ENCODE data around the gene TMEM225.
"Not testable (repeated sequence)": the region's sequence is repeated elsewhere in the genome, so short reads cannot be mapped to it uniquely, and the experiment has no call there.

The TMEM225 gene

DNA sequence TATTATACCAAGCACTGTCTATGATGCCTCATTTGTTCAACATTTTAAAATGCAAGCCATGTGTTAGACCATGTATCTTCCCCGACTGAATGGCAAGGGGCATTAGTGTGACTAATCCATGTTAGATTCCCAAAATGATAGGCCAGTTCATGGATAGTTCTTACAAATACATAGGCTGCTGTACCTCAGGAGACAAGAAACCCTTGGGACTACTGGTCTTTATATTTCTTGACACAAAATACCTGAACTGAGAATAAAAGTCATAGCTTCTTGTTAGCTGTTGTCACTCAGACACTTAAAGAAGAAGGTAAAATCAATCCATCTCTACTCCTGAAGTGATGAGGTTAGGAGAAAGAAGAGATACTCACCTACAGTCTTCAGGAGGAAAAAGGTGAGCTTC lies 16.4 kb upstream of the TMEM225 start, which contains the start of gene OR8D4:
Gene OR8D4 (plus strand): TSS at position 301 of the 400 bp plus-strand sequence. CDS start 4,265 bp downstream, outside the sequence.
- no peak within 1 kb of the TSS for H3K4me3 ChIP-seq (ENCODE audit: low read depth, low read length)
- TF ChIP-seq, protein P1, sequence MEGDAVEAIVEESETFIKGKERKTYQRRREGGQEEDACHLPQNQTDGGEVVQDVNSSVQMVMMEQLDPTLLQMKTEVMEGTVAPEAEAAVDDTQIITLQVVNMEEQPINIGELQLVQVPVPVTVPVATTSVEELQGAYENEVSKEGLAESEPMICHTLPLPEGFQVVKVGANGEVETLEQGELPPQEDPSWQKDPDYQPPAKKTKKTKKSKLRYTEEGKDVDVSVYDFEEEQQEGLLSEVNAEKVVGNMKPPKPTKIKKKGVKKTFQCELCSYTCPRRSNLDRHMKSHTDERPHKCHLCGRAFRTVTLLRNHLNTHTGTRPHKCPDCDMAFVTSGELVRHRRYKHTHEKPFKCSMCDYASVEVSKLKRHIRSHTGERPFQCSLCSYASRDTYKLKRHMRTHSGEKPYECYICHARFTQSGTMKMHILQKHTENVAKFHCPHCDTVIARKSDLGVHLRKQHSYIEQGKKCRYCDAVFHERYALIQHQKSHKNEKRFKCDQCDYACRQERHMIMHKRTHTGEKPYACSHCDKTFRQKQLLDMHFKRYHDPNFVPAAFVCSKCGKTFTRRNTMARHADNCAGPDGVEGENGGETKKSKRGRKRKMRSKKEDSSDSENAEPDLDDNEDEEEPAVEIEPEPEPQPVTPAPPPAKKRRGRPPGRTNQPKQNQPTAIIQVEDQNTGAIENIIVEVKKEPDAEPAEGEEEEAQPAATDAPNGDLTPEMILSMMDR (IDR thresholded peaks at IDR 0.05; ENCODE audit: low read depth, low read length, missing control alignments), result no peak
- DNase-seq, result no peak
- no peak within 1 kb of the TSS for H3K27ac ChIP-seq
- no peaks in the 10 kb centered on the region for H3K27me3 ChIP-seq (replicated peaks)
- no peaks in the 10 kb centered on the region for H3K36me3 ChIP-seq (replicated peaks)
- in situ Hi-C loops (cut with HindIII; ENCODE audit: low pct_ligation_motif_present, low sequenced_read_pairs), result no loop called here

DNA sequence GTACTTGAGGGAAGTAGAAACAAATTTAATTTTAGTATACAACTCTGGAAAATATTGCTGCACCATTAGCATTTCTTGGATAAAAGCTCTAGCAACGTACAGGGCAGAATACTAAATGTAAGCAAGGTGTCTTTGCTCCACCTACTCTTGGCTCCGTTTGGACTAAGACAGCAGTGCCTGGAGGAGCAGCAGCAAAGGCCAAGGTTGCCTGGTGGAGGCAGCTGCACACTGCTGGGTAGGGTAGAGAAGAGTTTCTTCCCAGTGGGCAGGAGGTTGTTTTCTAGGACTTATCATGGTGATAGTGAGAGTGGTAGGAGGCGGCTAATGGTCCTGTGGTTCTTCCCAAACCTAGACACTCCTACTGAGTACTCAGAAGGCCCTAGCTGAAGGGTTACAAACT lies 14.3 kb upstream of the TMEM225 start:
- TF ChIP-seq, protein P1 (IDR thresholded peaks at IDR 0.05; ENCODE audit: low read depth, low read length, missing control alignments), result no peak
- no peaks in the 10 kb centered on the region for H3K27me3 ChIP-seq (replicated peaks)
- no peak for DNase-seq
- H3K27ac ChIP-seq, result no peak overlapping the region
- H3K36me3 ChIP-seq (replicated peaks), result no peaks in the 10 kb centered on the region
- in situ Hi-C loops (cut with HindIII; ENCODE audit: low pct_ligation_motif_present, low sequenced_read_pairs), result no loop called here
- no peak overlapping the region for H3K4me3 ChIP-seq (ENCODE audit: low read depth, low read length)

DNA sequence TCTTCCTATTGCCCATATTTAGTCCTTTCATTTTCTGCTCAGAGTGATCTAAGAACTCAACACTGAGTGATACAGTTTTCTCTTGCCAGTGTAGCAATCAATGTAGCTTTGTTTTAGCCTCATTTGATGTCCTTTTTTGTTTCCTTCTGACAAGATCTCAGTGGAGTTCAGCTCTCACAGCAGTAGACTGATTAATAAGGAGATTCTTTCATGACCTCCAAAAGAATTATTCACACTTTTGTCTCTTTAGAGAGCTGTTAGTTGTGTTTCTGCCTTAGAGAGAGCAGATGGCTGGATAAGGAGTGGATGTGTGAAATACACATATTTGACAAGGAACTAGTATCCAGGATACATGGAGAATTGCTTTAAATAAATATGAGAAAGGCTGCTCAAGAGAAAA lies 6.6 kb upstream of the TMEM225 start:
- TF ChIP-seq, protein P1 (IDR thresholded peaks at IDR 0.05; ENCODE audit: low read depth, low read length, missing control alignments), result no peak
- H3K4me3 ChIP-seq (ENCODE audit: low read depth, low read length), result no peak overlapping the region
- no peak overlapping the region for H3K27ac ChIP-seq
- in situ Hi-C loops (cut with HindIII; ENCODE audit: low pct_ligation_motif_present, low sequenced_read_pairs), result no loop called here
- DNase-seq, result no peak
- H3K36me3 ChIP-seq (replicated peaks), result no peaks in the 10 kb centered on the region
- no peaks in the 10 kb centered on the region for H3K27me3 ChIP-seq (replicated peaks)

DNA sequence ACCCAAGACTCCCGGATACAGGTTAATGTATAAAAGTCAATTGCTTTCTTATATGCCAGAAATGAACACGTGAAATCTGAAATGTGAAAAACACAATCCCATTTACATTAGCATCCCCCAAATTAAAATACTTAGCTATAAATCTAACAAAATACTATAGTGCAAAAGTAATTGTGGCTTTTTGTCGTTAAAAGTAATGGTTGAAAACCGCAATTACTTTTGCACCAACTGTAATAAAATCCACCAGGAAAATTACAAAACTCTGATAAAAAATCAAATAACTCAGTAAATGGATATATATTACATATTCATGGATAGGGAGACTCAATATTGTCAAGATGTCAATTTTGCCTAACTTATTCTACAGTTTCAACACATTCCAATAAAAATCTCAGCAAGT lies 4.6 kb downstream of the TMEM225 start:
- in situ Hi-C loops (cut with HindIII; ENCODE audit: low pct_ligation_motif_present, low sequenced_read_pairs), result no loop called here
- H3K27ac ChIP-seq, result no peak overlapping the region
- TF ChIP-seq, protein P1 (IDR thresholded peaks at IDR 0.05; ENCODE audit: low read depth, low read length, missing control alignments), result no peak
- no peaks in the 10 kb centered on the region for H3K36me3 ChIP-seq (replicated peaks)
- H3K4me3 ChIP-seq (ENCODE audit: low read depth, low read length), result no peak overlapping the region
- no peak for DNase-seq
- no peaks in the 10 kb centered on the region for H3K27me3 ChIP-seq (replicated peaks)

DNA sequence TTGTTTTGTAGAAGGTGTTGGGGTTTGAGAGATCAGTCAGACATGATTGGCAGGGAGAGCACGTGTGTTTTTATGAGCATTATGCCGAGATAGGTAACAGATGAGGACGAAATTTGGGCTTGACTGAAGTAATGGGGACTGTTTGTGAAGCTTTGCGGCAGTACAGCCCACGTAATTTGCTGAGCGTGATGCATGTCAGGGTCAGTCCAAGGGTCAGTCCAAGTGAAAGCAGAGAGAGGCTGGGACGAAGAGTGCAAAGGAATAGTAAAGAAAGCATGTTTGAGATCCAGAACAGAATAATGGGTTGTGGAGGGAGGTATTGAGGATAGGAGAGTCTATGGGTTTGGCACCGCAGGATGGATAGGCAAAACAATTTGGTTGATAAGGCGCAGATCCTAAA lies 17.7 kb downstream of the TMEM225 start:
- H3K27me3 ChIP-seq (replicated peaks), result not testable (repeated sequence)

DNA sequence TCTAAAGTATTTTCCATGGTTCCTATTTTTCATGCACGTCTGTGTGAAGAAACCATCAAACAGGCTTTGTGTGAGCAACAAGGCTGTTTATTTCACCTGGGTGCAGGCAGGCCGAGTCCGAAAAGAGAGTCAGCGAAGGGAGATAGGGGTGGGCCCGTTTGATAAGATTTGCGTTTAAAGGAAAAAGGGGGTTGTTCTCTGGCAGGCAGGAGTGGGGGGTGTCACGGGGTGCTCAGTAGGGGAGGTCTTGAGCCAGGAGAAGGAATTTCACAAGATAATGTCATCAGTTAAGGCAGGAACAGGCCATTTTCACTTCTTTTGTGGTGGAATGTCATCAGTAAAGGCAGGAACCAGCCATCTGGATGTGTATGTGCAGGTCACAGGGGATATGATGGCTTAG lies 20.2 kb downstream of the TMEM225 start:
- in situ Hi-C loops (cut with HindIII; ENCODE audit: low pct_ligation_motif_present, low sequenced_read_pairs); H3K27me3 ChIP-seq (replicated peaks): not testable (repeated sequence)

More for the DNA sequence above, 17.7 kb downstream of the TMEM225 start:
- in situ Hi-C loops (cut with HindIII; ENCODE audit: low pct_ligation_motif_present, low sequenced_read_pairs); H3K36me3 ChIP-seq (replicated peaks); DNase-seq; H3K4me3 ChIP-seq (ENCODE audit: low read depth, low read length); H3K27ac ChIP-seq: not testable (repeated sequence)

DNA sequence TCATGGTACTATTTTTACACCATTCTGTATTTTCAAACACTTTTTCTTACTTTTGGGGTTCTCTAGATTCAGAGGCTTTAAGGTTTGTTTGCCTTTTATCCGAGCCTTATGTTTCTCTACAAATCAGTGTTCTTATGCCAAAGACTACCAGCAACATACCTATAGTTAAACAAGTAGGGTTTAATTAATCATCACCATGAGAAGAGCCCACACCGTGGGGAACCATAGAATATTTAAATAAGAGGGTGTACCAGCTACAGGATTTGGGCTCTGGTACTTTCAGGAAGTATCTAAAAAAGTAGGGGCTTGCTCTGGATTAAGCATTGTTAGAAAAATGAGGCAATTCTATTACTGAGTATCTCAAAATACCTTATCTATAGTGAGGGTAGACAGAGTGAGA lies 25.7 kb downstream of the TMEM225 start:
- in situ Hi-C loops (cut with HindIII; ENCODE audit: low pct_ligation_motif_present, low sequenced_read_pairs), result no loop called here
- H3K27me3 ChIP-seq (replicated peaks), result no peaks in the 10 kb centered on the region
- DNase-seq, result no peak
- TF ChIP-seq, protein P1 (IDR thresholded peaks at IDR 0.05; ENCODE audit: low read depth, low read length, missing control alignments), result no peak
- H3K4me3 ChIP-seq (ENCODE audit: low read depth, low read length), result no peak overlapping the region
- H3K27ac ChIP-seq, result no peak overlapping the region
- H3K36me3 ChIP-seq (replicated peaks), result no peaks in the 10 kb centered on the region

More for the DNA sequence above, 20.2 kb downstream of the TMEM225 start:
- H3K36me3 ChIP-seq (replicated peaks); DNase-seq; H3K4me3 ChIP-seq (ENCODE audit: low read depth, low read length); H3K27ac ChIP-seq: not testable (repeated sequence)

All from brain microvascular endothelial cell (primary cell).